HFFc6 (cell line): Measurements from ENCODE around the gene TDRD12. TPM values are rescaled to one million over a fixed set of nuclear protein-coding genes. Genes with fewer than 3 reads are reported as not detected.
A peak's percentile ranks its signal among the peaks of the same experiment; 100 is the strongest.

Experiments
- DNase-seq: peaks from one replicate; pipeline ENCODE4 v3.0.0-alpha.2; 2018
- H3K27ac Mint-ChIP-seq: 2 replicates; pipeline ENCODE4 v1.8.0; 2020; ENCODE audit warnings: mild to moderate bottlenecking, mixed read lengths
- H3K27me3 Mint-ChIP-seq: 2 replicates; pipeline ENCODE4 v1.8.0; 2021; ENCODE audit warnings: mild to moderate bottlenecking, moderate library complexity, mixed read lengths; ENCODE audit not compliant: insufficient read depth
- H3K36me3 Mint-ChIP-seq: 2 replicates; pipeline ENCODE4 v1.8.0; 2021; ENCODE audit warnings: low read depth, mixed read lengths
- H3K4me1 Mint-ChIP-seq: 2 replicates; pipeline ENCODE4 v1.8.0; 2020; ENCODE audit warnings: low read depth, mixed read lengths
- H3K4me3 Mint-ChIP-seq: 2 replicates; pipeline ENCODE4 v1.8.0; 2020; ENCODE audit warnings: mild to moderate bottlenecking, moderate library complexity, mixed read lengths
- H3K9me3 Mint-ChIP-seq: 2 replicates; pipeline ENCODE4 v1.8.0; 2020; ENCODE audit warnings: mild to moderate bottlenecking, mixed read lengths
- total RNA-seq, 6 experiments: library from RNA; stranded (reverse); fragmentation: NEBNext Ultra II Directional; extraction: Animal tissue kit (Norgen Biotek cat#: 25700); gene quantifications; 2 replicates in 1 of 6; 3 replicates in 5 of 6; pipeline ENCODE4 v1.2.3, GENCODE V29; 2021
- TF ChIP-seq, protein P1 (sequence below): fragments of 200-600 bp; sonication (generic); IDR thresholded peaks from 2 replicates; pipeline ENCODE4 v1.5.0; 2021; ENCODE audit warnings: antibody characterized with exemption, mild to moderate bottlenecking

TDRD12 gene
- total RNA-seq, 6 experiments from 2014 or later = 0.07 to 0.31 (median 0.18) TPM; not detected in 1

DNA sequence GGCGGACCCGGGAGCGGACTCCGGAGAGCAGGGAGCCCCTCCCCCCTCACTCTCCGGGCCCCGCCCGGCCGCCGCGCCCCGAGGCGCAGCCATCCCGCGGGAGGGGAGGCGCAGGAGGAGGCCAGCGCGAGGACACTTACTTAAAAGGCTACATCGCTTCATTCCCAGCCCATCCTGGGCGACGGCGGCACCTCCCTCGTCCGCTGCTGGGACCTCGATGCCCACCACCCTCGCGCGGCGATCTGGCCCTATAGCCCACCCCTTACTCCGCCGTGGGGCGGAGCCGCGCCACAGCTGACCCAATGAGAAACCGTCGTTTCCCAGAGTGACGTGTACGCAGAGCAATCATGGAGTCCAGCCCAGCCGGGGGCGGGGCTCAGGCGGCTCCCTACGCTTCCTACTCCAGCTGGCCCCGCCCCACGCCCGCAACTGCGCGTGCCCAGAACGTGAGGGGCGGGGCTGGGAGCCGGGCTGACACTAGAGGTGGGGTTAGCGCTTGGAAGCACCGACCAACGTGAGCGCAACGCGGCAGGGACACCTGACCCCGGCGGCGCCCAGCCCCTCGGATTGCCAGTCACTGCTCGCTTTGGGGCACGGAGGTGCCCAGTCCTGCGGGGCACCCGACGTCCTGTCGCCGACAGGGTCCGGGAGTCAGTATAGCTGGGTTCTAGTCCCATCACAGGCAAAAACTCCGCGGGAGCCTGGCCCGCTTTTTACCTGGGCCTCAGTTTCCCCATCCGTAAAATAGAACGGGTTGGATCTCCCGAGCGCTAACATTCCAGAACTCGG lies 44.4 kb upstream of the TDRD12 start, which contains the start of gene ANKRD27:
TSS of gene ANKRD27 (minus strand) at position 250 of the 789 bp plus-strand sequence. CDS start 16,165 bp downstream, outside the sequence.
- Mint-ChIP-seq H3K4me1 (peaks cover 24% of the 10 kb centered on the region), H3K9me3 (no peaks in the 10 kb centered on the region), H3K4me3 (peak within 1 kb of the TSS; percentile 97), H3K27ac (peak within 1 kb of the TSS; percentile 81), H3K27me3 (peaks cover 12% of the 10 kb centered on the region), H3K36me3 (peaks cover 6% of the 10 kb centered on the region; the same call in 1 of the 2 replicates)
- DNase-seq = peak; percentile 95
- TF ChIP-seq, protein P1, sequence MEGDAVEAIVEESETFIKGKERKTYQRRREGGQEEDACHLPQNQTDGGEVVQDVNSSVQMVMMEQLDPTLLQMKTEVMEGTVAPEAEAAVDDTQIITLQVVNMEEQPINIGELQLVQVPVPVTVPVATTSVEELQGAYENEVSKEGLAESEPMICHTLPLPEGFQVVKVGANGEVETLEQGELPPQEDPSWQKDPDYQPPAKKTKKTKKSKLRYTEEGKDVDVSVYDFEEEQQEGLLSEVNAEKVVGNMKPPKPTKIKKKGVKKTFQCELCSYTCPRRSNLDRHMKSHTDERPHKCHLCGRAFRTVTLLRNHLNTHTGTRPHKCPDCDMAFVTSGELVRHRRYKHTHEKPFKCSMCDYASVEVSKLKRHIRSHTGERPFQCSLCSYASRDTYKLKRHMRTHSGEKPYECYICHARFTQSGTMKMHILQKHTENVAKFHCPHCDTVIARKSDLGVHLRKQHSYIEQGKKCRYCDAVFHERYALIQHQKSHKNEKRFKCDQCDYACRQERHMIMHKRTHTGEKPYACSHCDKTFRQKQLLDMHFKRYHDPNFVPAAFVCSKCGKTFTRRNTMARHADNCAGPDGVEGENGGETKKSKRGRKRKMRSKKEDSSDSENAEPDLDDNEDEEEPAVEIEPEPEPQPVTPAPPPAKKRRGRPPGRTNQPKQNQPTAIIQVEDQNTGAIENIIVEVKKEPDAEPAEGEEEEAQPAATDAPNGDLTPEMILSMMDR = no peak

DNA sequence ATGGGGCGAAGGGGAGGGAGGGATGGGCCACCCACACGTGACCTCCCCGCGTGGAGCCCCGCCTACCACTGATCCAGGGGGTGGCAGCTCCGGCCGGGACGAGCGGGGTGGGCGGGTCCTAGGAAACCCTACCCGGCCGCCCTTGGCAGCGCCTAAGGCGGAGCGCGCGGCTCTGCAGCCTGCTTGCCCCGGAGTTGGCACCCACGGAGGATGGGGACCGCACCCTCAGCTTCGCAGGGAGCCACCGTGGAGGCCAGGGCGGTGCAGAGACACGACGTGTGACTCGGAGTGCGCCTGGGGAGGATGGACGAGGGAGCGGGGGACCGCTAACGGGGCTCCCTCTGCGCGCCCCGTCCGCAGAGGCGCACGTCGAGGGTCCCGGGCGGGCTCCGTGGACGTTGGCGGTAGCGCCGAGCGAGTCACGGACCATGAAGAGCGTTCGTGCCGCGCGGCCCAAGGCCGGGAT lies 43.8 kb upstream of the TDRD12 start, which contains the start of gene RGS9BP:
TSS of gene RGS9BP (plus strand) at position 129 of the 466 bp plus-strand sequence. CDS start 416 bp downstream, outside the sequence.
- Mint-ChIP-seq H3K27me3 (peaks cover 12% of the 10 kb centered on the region), H3K4me3 (peak within 1 kb of the TSS; percentile 81), H3K36me3 (peaks cover 6% of the 10 kb centered on the region; the same call in 1 of the 2 replicates), H3K9me3 (no peaks in the 10 kb centered on the region), H3K4me1 (peaks cover 21% of the 10 kb centered on the region), H3K27ac (peak within 1 kb of the TSS; percentile 68)
- TF ChIP-seq, protein P1 = no peak
- peak; percentile 55 for DNase-seq

GRCh38 chr19:32676186-32676894 lies 43.2 kb upstream of the TDRD12 start:
- Mint-ChIP-seq H3K27ac (no peak overlapping the region), H3K27me3 (peaks cover 12% of the 10 kb centered on the region), H3K36me3 (peaks cover 6% of the 10 kb centered on the region; the same call in 1 of the 2 replicates), H3K4me3 (no peak overlapping the region), H3K4me1 (peaks cover 21% of the 10 kb centered on the region), H3K9me3 (no peaks in the 10 kb centered on the region)
- no peak for DNase-seq
- TF ChIP-seq, protein P1 = no peak; the same call in 1 of the 2 replicates

GRCh38 chr19:32676895-32677359 lies 42.6 kb upstream of the TDRD12 start:
- Mint-ChIP-seq H3K36me3 (peaks cover 6% of the 10 kb centered on the region; the same call in 1 of the 2 replicates), H3K27me3 (peaks cover 12% of the 10 kb centered on the region), H3K4me1 (peaks cover 21% of the 10 kb centered on the region), H3K27ac (no peak overlapping the region), H3K9me3 (no peaks in the 10 kb centered on the region), H3K4me3 (no peak overlapping the region)
- DNase-seq = no peak
- TF ChIP-seq, protein P1 = no peak

DNA sequence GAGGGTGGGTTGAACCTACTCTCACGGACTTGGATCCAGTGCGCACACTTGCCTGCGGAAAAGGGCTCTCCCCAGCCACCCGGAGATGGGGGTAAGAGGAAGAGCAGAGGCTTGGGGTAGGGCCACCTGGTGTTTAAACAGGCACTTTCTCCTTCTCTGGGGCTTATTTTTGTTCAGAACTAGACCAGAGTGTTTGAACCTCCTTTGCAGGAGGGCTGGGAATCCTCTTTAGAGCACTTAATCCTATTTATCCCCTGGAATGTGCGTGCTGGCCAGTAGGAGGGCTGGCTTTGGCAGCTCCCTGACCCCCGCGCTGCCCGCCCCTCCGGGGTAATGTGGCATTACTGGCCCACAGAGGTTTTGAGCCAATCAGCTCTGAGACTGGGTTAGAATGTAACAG lies 41.9 kb upstream of the TDRD12 start:
- H3K36me3 Mint-ChIP-seq = peaks cover 6% of the 10 kb centered on the region; the same call in 1 of the 2 replicates
- no peak overlapping the region for H3K27ac Mint-ChIP-seq
- no peaks in the 10 kb centered on the region for H3K9me3 Mint-ChIP-seq
- H3K27me3 Mint-ChIP-seq = peaks cover 15% of the 10 kb centered on the region
- H3K4me1 Mint-ChIP-seq = peaks cover 16% of the 10 kb centered on the region
- no peak overlapping the region for H3K4me3 Mint-ChIP-seq
- TF ChIP-seq, protein P1 = 0 out of 2 replicates have a peak, but pooled peaks have one; percentile 21
- DNase-seq = no peak
